Mesenchymal stem cell (in vitro differentiated cells and primary cell): ENCODE data around the gene PASD1.
"Not testable (repeated sequence)": the region's sequence is repeated elsewhere in the genome, so short reads cannot be mapped to it uniquely, and the experiment has no call there.

Source experiments
- DNase-seq: peaks from one replicate; pipeline ENCODE4 v3.0.0-alpha.2; 2013
- H2AFZ ChIP-seq: one replicate; pipeline ENCODE4 v1.6.1; 2013; ENCODE audit warnings: low read depth, mild to moderate bottlenecking, control low read depth, inconsistent platforms, low read length, moderate library complexity
- H2AK5ac ChIP-seq: 2 replicates; pipeline ENCODE4 v1.6.1; 2013; ENCODE audit warnings: low read length, moderate library complexity, mild to moderate bottlenecking, inconsistent platforms; ENCODE audit not compliant: severe bottlenecking
- H2BK120ac ChIP-seq: one replicate; pipeline ENCODE4 v1.6.1; 2013; ENCODE audit warnings: low read depth, mild to moderate bottlenecking, inconsistent platforms, low read length, moderate library complexity
- H2BK12ac ChIP-seq, 2 experiments: one replicate each; pipeline ENCODE4 v1.6.1; 2013; ENCODE audit warnings: inconsistent platforms in 2 of 2, low read length in 2 of 2, mild to moderate bottlenecking in 2 of 2, moderate library complexity in 2 of 2, control low read depth in 1 of 2
- H2BK15ac ChIP-seq: one replicate; pipeline ENCODE4 v1.6.1; 2013; ENCODE audit warnings: mild to moderate bottlenecking, low read depth, inconsistent platforms; ENCODE audit not compliant: poor library complexity, severe bottlenecking
- H2BK5ac ChIP-seq: 2 replicates; pipeline ENCODE4 v1.6.1; 2013; ENCODE audit warnings: low read depth, mild to moderate bottlenecking, low read length, control low read depth, inconsistent platforms; ENCODE audit not compliant: poor library complexity, severe bottlenecking
- H3K14ac ChIP-seq, 2 experiments: one replicate each; pipeline ENCODE4 v1.6.1; 2013; ENCODE audit warnings: inconsistent platforms in 2 of 2, low read length in 2 of 2, control low read depth in 1 of 2, mild to moderate bottlenecking in 1 of 2, moderate library complexity in 1 of 2
- H3K18ac ChIP-seq, 2 experiments: one replicate each; pipeline ENCODE4 v1.6.1; 2013; ENCODE audit warnings: inconsistent platforms in 2 of 2, low read length in 2 of 2, control low read depth in 1 of 2, low read depth in 1 of 2, mild to moderate bottlenecking in 1 of 2
- H3K23ac ChIP-seq, 2 experiments: one replicate each; pipeline ENCODE4 v1.6.1; 2013; ENCODE audit warnings: inconsistent platforms in 2 of 2, low read length in 2 of 2, mild to moderate bottlenecking in 2 of 2, moderate library complexity in 2 of 2, control low read depth in 1 of 2
- H3K27ac ChIP-seq: 2 replicates; pipeline ENCODE4 v1.5.1; 2013; ENCODE audit warnings: mild to moderate bottlenecking, moderate library complexity, low read length, control low read depth, inconsistent platforms; ENCODE audit not compliant: poor library complexity, severe bottlenecking
- H3K27me3 ChIP-seq, 2 experiments: 2 replicates each; pipeline versions ENCODE4 v1.6.1 to v1.7.0; 2013; ENCODE audit warnings: low read length in 2 of 2, mild to moderate bottlenecking in 2 of 2, moderate library complexity in 2 of 2, control low read depth in 1 of 2, inconsistent platforms in 1 of 2; ENCODE audit not compliant: control insufficient read depth in 1 of 2, insufficient read depth in 1 of 2
- H3K36me3 ChIP-seq, 2 experiments: 2 replicates each; pipeline versions ENCODE4 v1.6.1 to v1.7.0; 2013; ENCODE audit warnings: low read length in 2 of 2, control low read depth in 1 of 2, inconsistent platforms in 1 of 2, low read depth in 1 of 2, mild to moderate bottlenecking in 1 of 2; ENCODE audit not compliant: insufficient read depth in 2 of 2, control insufficient read depth in 1 of 2
- H3K4ac ChIP-seq, 2 experiments: one replicate each; pipeline ENCODE4 v1.6.1; 2013; ENCODE audit warnings: inconsistent platforms in 2 of 2, low read length in 2 of 2, mild to moderate bottlenecking in 2 of 2, moderate library complexity in 2 of 2, control low read depth in 1 of 2, low read depth in 1 of 2
- H3K4me1 ChIP-seq: 2 replicates; pipeline ENCODE4 v1.6.1; 2013; ENCODE audit warnings: low read depth, low read length, control low read depth; ENCODE audit not compliant: control insufficient read depth, insufficient read depth
- H3K4me2 ChIP-seq: 2 replicates; pipeline ENCODE4 v1.6.1; 2013; ENCODE audit warnings: low read length, mild to moderate bottlenecking, inconsistent platforms; ENCODE audit not compliant: poor library complexity, severe bottlenecking
- H3K4me3 ChIP-seq, 2 experiments: 2 replicates each; pipeline versions ENCODE4 v1.5.1 to v1.7.0; 2013; ENCODE audit warnings: low read length in 2 of 2, mild to moderate bottlenecking in 2 of 2, control low read depth in 1 of 2, low read depth in 1 of 2; ENCODE audit not compliant: insufficient read depth in 1 of 2
- H3K79me1 ChIP-seq: replicated peaks from 2 replicates; pipeline ENCODE4 v1.6.1; 2013; ENCODE audit warnings: mild to moderate bottlenecking, control low read depth, low read length, inconsistent platforms; ENCODE audit not compliant: poor library complexity, severe bottlenecking
- H3K9ac ChIP-seq: 2 replicates; pipeline ENCODE4 v1.7.0; 2013; ENCODE audit warnings: mild to moderate bottlenecking, low read length, moderate library complexity
- H3K9me3 ChIP-seq: 2 replicates; pipeline ENCODE4 v1.7.0; 2013; ENCODE audit warnings: mild to moderate bottlenecking, low read length; ENCODE audit not compliant: control insufficient read depth
- H4K8ac ChIP-seq: one replicate; pipeline ENCODE4 v1.6.1; 2013; ENCODE audit warnings: inconsistent platforms, mild to moderate bottlenecking, low read length, moderate library complexity
- H4K91ac ChIP-seq: one replicate; pipeline ENCODE4 v1.6.1; 2013; ENCODE audit warnings: mild to moderate bottlenecking, low read length, inconsistent platforms
- WGBS: methylation state at CpG from one replicate; pipeline ENCODE4 v1.1.7; 2013; ENCODE audit warnings: mixed read lengths; 5-methylcytosine and 5-hydroxymethylcytosine counted together

Gene PASD1

GRCh38 chrX:151694661-151695582 is 131.4 kb downstream of the PASD1 start, which contains the start of gene PRRG3:
Gene PRRG3 (plus strand): TSS chrX:151695458. CDS start chrX:151698815, 3,357 bp downstream.
- no peaks in the 10 kb centered on the region for H3K36me3 ChIP-seq
- H4K91ac ChIP-seq, result no peak within 1 kb of the TSS
- H3K23ac ChIP-seq, result no peak within 1 kb of the TSS
- no peak within 1 kb of the TSS for H3K4me2 ChIP-seq
- H2BK120ac ChIP-seq, result no peak within 1 kb of the TSS
- H2AK5ac ChIP-seq, result no peak within 1 kb of the TSS
- H2BK5ac ChIP-seq, result no peak within 1 kb of the TSS
- H3K9me3 ChIP-seq, result no peaks in the 10 kb centered on the region
- H3K27me3 ChIP-seq, result peaks cover 0 to 35% of the 10 kb centered on the region in 2 experiments
- 3% methylated on average over 21 of the region's 100 CpGs for WGBS
- H2AFZ ChIP-seq, result no peak within 1 kb of the TSS
- no peak within 1 kb of the TSS for H3K18ac ChIP-seq
- no peaks in the 10 kb centered on the region for H3K79me1 ChIP-seq
- peak within 1 kb of the TSS in 1 of 2 experiments; percentile 59 for H3K4me3 ChIP-seq
- no peak within 1 kb of the TSS for H3K14ac ChIP-seq
- H3K4ac ChIP-seq, result no peak within 1 kb of the TSS
- no peak within 1 kb of the TSS for H2BK12ac ChIP-seq
- H4K8ac ChIP-seq, result no peak within 1 kb of the TSS
- no peak within 1 kb of the TSS for H3K27ac ChIP-seq
- no peaks in the 10 kb centered on the region for H3K4me1 ChIP-seq
- peak within 1 kb of the TSS; percentile 85 for H3K9ac ChIP-seq
- H2BK15ac ChIP-seq, result no peak within 1 kb of the TSS
- no peak for DNase-seq

- Histone ChIP-seq H3K79me1 (no peaks in the 10 kb centered on the region), H3K18ac (no peak overlapping the region), H4K91ac (no peak overlapping the region), H3K9me3 (no peaks in the 10 kb centered on the region), H3K27ac (no peak overlapping the region), H2BK15ac (no peak overlapping the region), H3K9ac (peak overlapping the region; percentile 85), H3K4ac (no peak overlapping the region), H3K36me3 (no peaks in the 10 kb centered on the region), H2BK12ac (no peak overlapping the region), H3K4me1 (no peaks in the 10 kb centered on the region), H2BK120ac (no peak overlapping the region), H2AK5ac (no peak overlapping the region), H3K23ac (no peak overlapping the region), H3K4me3 (peak overlapping the region in 1 of 2 experiments; percentile 59), H4K8ac (no peak overlapping the region), H3K27me3 (peaks cover 0 to 32% of the 10 kb centered on the region in 2 experiments), H3K4me2 (no peak overlapping the region), H2AFZ (no peak overlapping the region), H3K14ac (no peak overlapping the region), H2BK5ac (no peak overlapping the region)
- DNase-seq, result no peak
- 43% methylated on average over 17 of the region's 19 CpGs for whole genome bisulfite sequencing
These were observed 132.3 kb downstream of the PASD1 start for GRCh38 chrX:151695583-151696340.

GRCh38 chrX:151697082-151697481 is 133.6 kb downstream of the PASD1 start:
- not testable (repeated sequence) for H4K8ac ChIP-seq, H2BK5ac ChIP-seq, DNase-seq, H3K4me2 ChIP-seq, H3K9me3 ChIP-seq, H3K79me1 ChIP-seq, H3K27ac ChIP-seq, H3K4me1 ChIP-seq, H2AK5ac ChIP-seq, H3K36me3 ChIP-seq, H3K18ac ChIP-seq, H2BK12ac ChIP-seq, H2BK15ac ChIP-seq, H2BK120ac ChIP-seq, H3K14ac ChIP-seq, H3K4ac ChIP-seq, H3K23ac ChIP-seq, H4K91ac ChIP-seq, H2AFZ ChIP-seq
- Histone ChIP-seq H3K9ac (peak overlapping the region; percentile 85), H3K27me3 (peaks cover 0 to 27% of the 10 kb centered on the region in 2 experiments), H3K4me3 (peak overlapping the region in 1 of 2 experiments; percentile 70)
- 96% methylated on average over 4 of the region's 8 CpGs for WGBS

GRCh38 chrX:151697522-151697921 is 134.0 kb downstream of the PASD1 start:
- Histone ChIP-seq H3K4ac (no peak overlapping the region), H2AFZ (no peak overlapping the region), H3K18ac (no peak overlapping the region), H4K8ac (no peak overlapping the region), H3K9ac (peak overlapping the region; percentile 85), H2BK5ac (no peak overlapping the region), H3K79me1 (no peaks in the 10 kb centered on the region), H3K4me2 (no peak overlapping the region), H3K27ac (no peak overlapping the region), H2BK12ac (no peak overlapping the region), H4K91ac (no peak overlapping the region), H3K9me3 (no peaks in the 10 kb centered on the region), H2BK15ac (no peak overlapping the region), H3K27me3 (peaks cover 0 to 27% of the 10 kb centered on the region in 2 experiments), H2BK120ac (no peak overlapping the region), H2AK5ac (no peak overlapping the region), H3K14ac (no peak overlapping the region), H3K4me1 (no peaks in the 10 kb centered on the region), H3K23ac (no peak overlapping the region), H3K4me3 (peak overlapping the region in 1 of 2 experiments; percentile 70), H3K36me3 (no peaks in the 10 kb centered on the region)
- no peak for DNase-seq
- 68% methylated on average over 4 of the region's 4 CpGs for WGBS
